ENCODE measurements around the gene ZNF846. TPM values are rescaled to one million over a fixed set of nuclear protein-coding genes. Genes with fewer than 3 reads are reported as not detected.
"Not testable (repeated sequence)": the region's sequence is repeated elsewhere in the genome, so short reads cannot be mapped to it uniquely, and the experiment has no call there.

Gene ZNF846
- total and polyA plus RNA-seq, 2 experiments from 2014 or later, result 23.3 to 26.0 TPM

GRCh38 chr19:9789066-9789465 lies 20.5 kb upstream of the ZNF846 start:
- peak overlapping the region; percentile 27 for H2AFZ ChIP-seq
- peaks cover 5% of the 10 kb centered on the region for H3K79me2 ChIP-seq
- 78% methylated on average over 11 of the region's 11 CpGs for WGBS (ENCODE audit: low lambda C conversion rate, missing lambda C conversion rate)

GRCh38 chr19:9788604-9789003 lies 20.1 kb upstream of the ZNF846 start:
- peak overlapping the region; percentile 69 for H3K4me2 ChIP-seq
- 95% methylated on average over 13 of the region's 13 CpGs for WGBS (ENCODE audit: low lambda C conversion rate, missing lambda C conversion rate)
- DNase-seq (ENCODE audit: low spot score), result not testable (repeated sequence)

More at GRCh38 chr19:9789066-9789465, 20.5 kb upstream of the ZNF846 start:
- no peaks in the 10 kb centered on the region for H3K9me2 ChIP-seq (replicated peaks; ENCODE audit: insufficient read depth)
- peak overlapping the region; percentile 69 for H3K4me2 ChIP-seq
- no peak overlapping the region for H3K4me3 ChIP-seq
- H3K27me3 ChIP-seq, result no peaks in the 10 kb centered on the region
- H3K9me3 ChIP-seq (ENCODE audit: low read depth), result no peaks in the 10 kb centered on the region
- peak; percentile 55 for DNase-seq (ENCODE audit: low spot score)
- no peaks in the 10 kb centered on the region for H4K20me1 ChIP-seq (ENCODE audit: insufficient read depth, poor library complexity, severe bottlenecking)
- no peaks in the 10 kb centered on the region for H3K36me3 ChIP-seq (replicated peaks; ENCODE audit: insufficient read depth, low read depth)
- TF ChIP-seq CTCF (IDR thresholded peaks at IDR 0.05; ENCODE audit: poor library complexity) (no peak), EZH2 (IDR thresholded peaks at IDR 0.05; ENCODE audit: borderline replicate concordance) (no peak), EZH2phosphoT487 (IDR thresholded peaks at IDR 0.05; ENCODE audit: low read depth, severe bottlenecking, unreplicated experiment) (no peak)
- peak overlapping the region; percentile 95 for H3K27ac ChIP-seq
- H3K4me1 ChIP-seq (ENCODE audit: insufficient read depth), result peaks cover 22% of the 10 kb centered on the region

DNA sequence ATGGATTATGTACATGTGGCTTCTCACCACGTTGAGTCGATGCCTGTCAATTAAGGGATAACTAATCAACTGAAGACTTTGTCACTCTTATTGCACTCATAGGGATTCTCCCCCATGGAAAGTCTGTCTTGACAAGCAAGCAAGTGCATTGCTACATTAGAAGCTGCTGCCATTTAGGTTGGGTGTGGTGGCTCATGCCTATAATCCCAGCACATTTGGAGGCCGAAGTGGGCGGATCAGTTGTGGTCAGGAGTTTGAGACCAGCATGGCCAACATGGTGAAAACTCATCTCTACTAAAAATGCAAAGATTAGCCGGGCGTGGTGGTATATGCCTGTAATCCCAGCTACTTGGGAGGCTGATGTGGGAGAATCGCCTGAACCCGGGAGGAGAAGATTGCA lies 18.3 kb upstream of the ZNF846 start:
- peak overlapping the region; percentile 57 for H2AFZ ChIP-seq
- H3K9me2 ChIP-seq (replicated peaks; ENCODE audit: insufficient read depth), result no peaks in the 10 kb centered on the region
- peaks cover 21% of the 10 kb centered on the region for H3K79me2 ChIP-seq
- no peak for DNase-seq (ENCODE audit: low spot score)
- WGBS (ENCODE audit: low lambda C conversion rate, missing lambda C conversion rate), result 93% methylated on average over 7 of the region's 8 CpGs
- H4K20me1 ChIP-seq (ENCODE audit: insufficient read depth, poor library complexity, severe bottlenecking), result no peaks in the 10 kb centered on the region
- H3K4me1 ChIP-seq (ENCODE audit: insufficient read depth), result peaks cover 37% of the 10 kb centered on the region
- peak overlapping the region; percentile 69 for H3K4me2 ChIP-seq
- no peaks in the 10 kb centered on the region for H3K27me3 ChIP-seq
- H3K9me3 ChIP-seq (ENCODE audit: low read depth), result no peaks in the 10 kb centered on the region
- H3K36me3 ChIP-seq (replicated peaks; ENCODE audit: insufficient read depth, low read depth), result no peaks in the 10 kb centered on the region
- peak overlapping the region; percentile 97 for H3K27ac ChIP-seq
- H3K4me3 ChIP-seq, result no peak overlapping the region
- no peak for TF ChIP-seq CTCF (IDR thresholded peaks at IDR 0.05; ENCODE audit: poor library complexity)
- TF ChIP-seq EZH2 (IDR thresholded peaks at IDR 0.05; ENCODE audit: borderline replicate concordance), result no peak
- no peak for TF ChIP-seq EZH2phosphoT487 (IDR thresholded peaks at IDR 0.05; ENCODE audit: low read depth, severe bottlenecking, unreplicated experiment)

More at GRCh38 chr19:9788604-9789003, 20.1 kb upstream of the ZNF846 start:
- Histone ChIP-seq H3K4me1 (ENCODE audit: insufficient read depth) (peaks cover 27% of the 10 kb centered on the region), H3K27ac (peak overlapping the region; percentile 95)
- H2AFZ ChIP-seq; H3K4me3 ChIP-seq; H4K20me1 ChIP-seq (ENCODE audit: insufficient read depth, poor library complexity, severe bottlenecking); H3K27me3 ChIP-seq; H3K36me3 ChIP-seq (replicated peaks; ENCODE audit: insufficient read depth, low read depth); H3K79me2 ChIP-seq; H3K9me3 ChIP-seq (ENCODE audit: low read depth); H3K9me2 ChIP-seq (replicated peaks; ENCODE audit: insufficient read depth): not testable (repeated sequence)

DNA sequence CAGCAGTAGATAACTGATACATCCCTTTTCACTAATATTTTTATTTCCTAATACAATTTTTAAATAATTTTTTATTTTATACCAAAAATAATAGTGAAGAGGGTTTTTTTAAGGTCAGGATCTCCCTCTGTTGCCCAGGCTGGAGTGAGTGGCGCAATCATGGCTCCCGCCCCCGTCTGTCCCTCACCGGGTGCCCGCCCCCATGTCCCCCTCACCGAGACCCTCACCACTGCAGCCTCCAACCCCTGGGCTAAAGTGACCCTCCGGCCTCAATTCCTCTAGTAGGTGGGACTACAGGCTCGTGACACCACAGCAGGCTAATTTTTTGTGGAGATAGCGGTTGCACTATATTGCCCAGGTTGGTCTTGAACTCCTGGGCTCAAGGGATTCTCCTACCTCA lies 17.8 kb upstream of the ZNF846 start:
- DNase-seq (ENCODE audit: low spot score), result no peak
- Histone ChIP-seq H3K9me3 (ENCODE audit: low read depth) (no peaks in the 10 kb centered on the region), H3K4me3 (peak overlapping the region; percentile 30), H3K4me1 (ENCODE audit: insufficient read depth) (peaks cover 37% of the 10 kb centered on the region), H3K9me2 (replicated peaks; ENCODE audit: insufficient read depth) (no peaks in the 10 kb centered on the region), H2AFZ (peak overlapping the region; percentile 57), H3K36me3 (replicated peaks; ENCODE audit: insufficient read depth, low read depth) (no peaks in the 10 kb centered on the region), H4K20me1 (ENCODE audit: insufficient read depth, poor library complexity, severe bottlenecking) (no peaks in the 10 kb centered on the region), H3K27ac (peak overlapping the region; percentile 97), H3K79me2 (peaks cover 26% of the 10 kb centered on the region), H3K27me3 (no peaks in the 10 kb centered on the region), H3K4me2 (peak overlapping the region; percentile 69)
- TF ChIP-seq EZH2phosphoT487 (IDR thresholded peaks at IDR 0.05; ENCODE audit: low read depth, severe bottlenecking, unreplicated experiment), result no peak
- no peak for TF ChIP-seq EZH2 (IDR thresholded peaks at IDR 0.05; ENCODE audit: borderline replicate concordance)
- TF ChIP-seq CTCF (IDR thresholded peaks at IDR 0.05; ENCODE audit: poor library complexity), result no peak
- 58% methylated on average over 9 of the region's 9 CpGs for WGBS (ENCODE audit: low lambda C conversion rate, missing lambda C conversion rate)
